Panc1 (cell line): ENCODE results near the gene NUDT15. TPM values are rescaled to one million over a fixed set of nuclear protein-coding genes. Genes with fewer than 3 reads are reported as not detected.

Source experiments
- ATAC-seq: fragments of 200-7000 bp; cut with Tn5 transposase; 2 replicates; pipeline ENCODE4 v1.9.1; 2020; ENCODE audit warnings: mild to moderate bottlenecking, moderate library complexity
- BruUV-seq: library from RNA; stranded (reverse); fragments of 400-500 nt; replicated peaks from 2 replicates; lab custom pipeline; 2021; lab: Mats Ljungman, UMichigan
- CTCF ChIA-PET: fragments of 300-600 bp; sonication (Branson Sonifier 250); formaldehyde crosslinking; loops from one replicate; lab custom pipeline; 2022; ENCODE audit warnings: antibody characterized with exemption; lab: Charles Lee
- POLR2A ChIA-PET: fragments of 300-600 bp; sonication (Branson Sonifier 250); formaldehyde crosslinking; loops from one replicate; lab custom pipeline; 2022; ENCODE audit warnings: antibody characterized with exemption; lab: Charles Lee
- DNase-seq: peaks from one replicate; pipeline ENCODE4 v3.0.0-alpha.2; 2010; ENCODE audit warnings: low read depth, low spot score
- H3K27ac ChIP-seq: 2 replicates; pipeline ENCODE4 v1.5.1; 2011; ENCODE audit warnings: mild to moderate bottlenecking, low read length, inconsistent platforms
- H3K27me3 ChIP-seq: fragments of 200-500 bp; sonication (Bioruptor generic); 2 replicates; pipeline ENCODE4 v1.6.0; 2014; ENCODE audit warnings: low read length, inconsistent platforms; ENCODE audit not compliant: control insufficient read depth, insufficient read depth
- H3K36me3 ChIP-seq: fragments of 200-500 bp; sonication (Bioruptor generic); 2 replicates; pipeline ENCODE4 v1.5.1; 2014; ENCODE audit warnings: inconsistent platforms, mild to moderate bottlenecking, low read length, moderate library complexity; ENCODE audit not compliant: control insufficient read depth, insufficient read depth
- H3K4me1 ChIP-seq: 2 replicates; pipeline ENCODE4 v1.5.1; 2011; ENCODE audit warnings: inconsistent platforms, mild to moderate bottlenecking, low read length, moderate library complexity; ENCODE audit not compliant: control insufficient read depth, insufficient read depth
- H3K4me3 ChIP-seq, 2 experiments: 2 replicates each; pipeline ENCODE4 v1.5.1; 2011 to 2012; ENCODE audit warnings: low read depth in 2 of 2, low read length in 2 of 2, mild to moderate bottlenecking in 2 of 2, inconsistent platforms in 1 of 2, moderate library complexity in 1 of 2
- H3K9me3 ChIP-seq: fragments of 200-500 bp; sonication (Bioruptor generic); 2 replicates; pipeline ENCODE4 v1.5.1; 2014; ENCODE audit warnings: low read depth, mild to moderate bottlenecking, inconsistent platforms, low read length, moderate library complexity; ENCODE audit not compliant: control insufficient read depth, insufficient read depth
- POLR2AphosphoS5 ChIP-seq: IDR thresholded peaks from 2 replicates; pipeline ENCODE4 v1.6.1; 2012; ENCODE audit warnings: mild to moderate bottlenecking, low read depth, low read length, moderate library complexity
- SIN3A ChIP-seq: IDR thresholded peaks from 2 replicates; pipeline ENCODE4 v1.6.1; 2012; ENCODE audit warnings: low read depth, mild to moderate bottlenecking, low read length, moderate library complexity, borderline replicate concordance; ENCODE audit not compliant: insufficient read depth
- TCF7L2 ChIP-seq: IDR thresholded peaks from 2 replicates; pipeline ENCODE4 v1.6.1; 2011; ENCODE audit warnings: mild to moderate bottlenecking, low read depth, low read length, inconsistent platforms
- in situ Hi-C: cut with HindIII; loops from 2 replicates; pipeline ENCODE4 v1.10.0; 2016; ENCODE audit warnings: low sequenced_read_pairs, low pct_unique_long_range_greater_than_20kb
- intact Hi-C: fragments of 100-400 bp; cut with micrococcal nuclease; formaldehyde crosslinking; loops from one replicate; pipeline ENCODE4 v1.10.0; 2022; ENCODE audit not compliant: unreplicated experiment
- total RNA-seq: library from RNA; stranded (reverse); gene quantifications from one replicate; pipeline ENCODE4 v1.2.1, GENCODE V29; 2021; ENCODE audit not compliant: unreplicated experiment
- TF ChIP-seq, protein P1 (sequence below): fragments of 450-650 bp; IDR thresholded peaks from 2 replicates; pipeline ENCODE4 v1.5.1; 2017; ENCODE audit warnings: mild to moderate bottlenecking
- TF ChIP-seq, protein P2 (sequence below), 2 experiments: IDR thresholded peaks; 2 replicates each; pipeline ENCODE4 v1.6.1; 2011 to 2012; ENCODE audit warnings: low read depth in 2 of 2, control low read depth in 1 of 2, low read length in 1 of 2, mild to moderate bottlenecking in 1 of 2, moderate library complexity in 1 of 2; ENCODE audit not compliant: insufficient read depth in 1 of 2

NUDT15 gene
- total RNA-seq, 1 experiment from 2014 or later: 18.9 TPM

DNA sequence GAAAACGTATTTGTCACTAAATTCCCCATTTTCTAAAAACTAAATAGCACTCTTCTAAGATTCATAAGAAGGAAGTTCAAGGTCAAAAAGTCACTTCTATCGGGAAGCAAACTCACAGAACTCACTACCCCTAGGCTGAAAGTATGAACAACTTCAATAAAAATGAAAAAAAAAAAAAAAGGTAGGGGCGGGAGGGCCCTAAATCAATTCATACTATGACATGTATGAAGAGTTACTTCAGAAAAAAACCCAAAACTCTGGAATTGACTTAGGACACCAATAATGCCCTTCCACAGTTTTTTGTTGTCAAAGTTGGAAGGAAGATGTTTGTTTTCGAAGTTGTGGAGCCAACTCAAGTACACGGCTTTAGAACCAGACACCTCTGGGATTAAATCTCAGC is 37.6 kb upstream of the NUDT15 start:
- no peak for DNase-seq
- ChIA-PET POLR2A (no interaction called here), CTCF (no interaction called here)
- Histone ChIP-seq H3K27ac (peak overlapping the region; percentile 78), H3K27me3 (no peaks in the 10 kb centered on the region), H3K4me3 (peak overlapping the region; percentile 82 to 93), H3K4me1 (no peaks in the 10 kb centered on the region), H3K36me3 (no peaks in the 10 kb centered on the region; the same call in none of the 2 replicates), H3K9me3 (no peaks in the 10 kb centered on the region)
- intact Hi-C loops: no loop called here
- ATAC-seq: no peak
- TF ChIP-seq, protein P1, sequence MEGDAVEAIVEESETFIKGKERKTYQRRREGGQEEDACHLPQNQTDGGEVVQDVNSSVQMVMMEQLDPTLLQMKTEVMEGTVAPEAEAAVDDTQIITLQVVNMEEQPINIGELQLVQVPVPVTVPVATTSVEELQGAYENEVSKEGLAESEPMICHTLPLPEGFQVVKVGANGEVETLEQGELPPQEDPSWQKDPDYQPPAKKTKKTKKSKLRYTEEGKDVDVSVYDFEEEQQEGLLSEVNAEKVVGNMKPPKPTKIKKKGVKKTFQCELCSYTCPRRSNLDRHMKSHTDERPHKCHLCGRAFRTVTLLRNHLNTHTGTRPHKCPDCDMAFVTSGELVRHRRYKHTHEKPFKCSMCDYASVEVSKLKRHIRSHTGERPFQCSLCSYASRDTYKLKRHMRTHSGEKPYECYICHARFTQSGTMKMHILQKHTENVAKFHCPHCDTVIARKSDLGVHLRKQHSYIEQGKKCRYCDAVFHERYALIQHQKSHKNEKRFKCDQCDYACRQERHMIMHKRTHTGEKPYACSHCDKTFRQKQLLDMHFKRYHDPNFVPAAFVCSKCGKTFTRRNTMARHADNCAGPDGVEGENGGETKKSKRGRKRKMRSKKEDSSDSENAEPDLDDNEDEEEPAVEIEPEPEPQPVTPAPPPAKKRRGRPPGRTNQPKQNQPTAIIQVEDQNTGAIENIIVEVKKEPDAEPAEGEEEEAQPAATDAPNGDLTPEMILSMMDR: no peak
- TF ChIP-seq SIN3A (no peak), POLR2AphosphoS5 (no peak), TCF7L2 (no peak)
- TF ChIP-seq, protein P2, sequence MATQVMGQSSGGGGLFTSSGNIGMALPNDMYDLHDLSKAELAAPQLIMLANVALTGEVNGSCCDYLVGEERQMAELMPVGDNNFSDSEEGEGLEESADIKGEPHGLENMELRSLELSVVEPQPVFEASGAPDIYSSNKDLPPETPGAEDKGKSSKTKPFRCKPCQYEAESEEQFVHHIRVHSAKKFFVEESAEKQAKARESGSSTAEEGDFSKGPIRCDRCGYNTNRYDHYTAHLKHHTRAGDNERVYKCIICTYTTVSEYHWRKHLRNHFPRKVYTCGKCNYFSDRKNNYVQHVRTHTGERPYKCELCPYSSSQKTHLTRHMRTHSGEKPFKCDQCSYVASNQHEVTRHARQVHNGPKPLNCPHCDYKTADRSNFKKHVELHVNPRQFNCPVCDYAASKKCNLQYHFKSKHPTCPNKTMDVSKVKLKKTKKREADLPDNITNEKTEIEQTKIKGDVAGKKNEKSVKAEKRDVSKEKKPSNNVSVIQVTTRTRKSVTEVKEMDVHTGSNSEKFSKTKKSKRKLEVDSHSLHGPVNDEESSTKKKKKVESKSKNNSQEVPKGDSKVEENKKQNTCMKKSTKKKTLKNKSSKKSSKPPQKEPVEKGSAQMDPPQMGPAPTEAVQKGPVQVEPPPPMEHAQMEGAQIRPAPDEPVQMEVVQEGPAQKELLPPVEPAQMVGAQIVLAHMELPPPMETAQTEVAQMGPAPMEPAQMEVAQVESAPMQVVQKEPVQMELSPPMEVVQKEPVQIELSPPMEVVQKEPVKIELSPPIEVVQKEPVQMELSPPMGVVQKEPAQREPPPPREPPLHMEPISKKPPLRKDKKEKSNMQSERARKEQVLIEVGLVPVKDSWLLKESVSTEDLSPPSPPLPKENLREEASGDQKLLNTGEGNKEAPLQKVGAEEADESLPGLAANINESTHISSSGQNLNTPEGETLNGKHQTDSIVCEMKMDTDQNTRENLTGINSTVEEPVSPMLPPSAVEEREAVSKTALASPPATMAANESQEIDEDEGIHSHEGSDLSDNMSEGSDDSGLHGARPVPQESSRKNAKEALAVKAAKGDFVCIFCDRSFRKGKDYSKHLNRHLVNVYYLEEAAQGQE (IDR thresholded peaks at IDR 0.05; ENCODE audit: insufficient read depth in 1 of 2, low read depth in 2 of 2, low read length in 1 of 2): no peak
- in situ Hi-C loops: no loop called here
- no TSS peak for BruUV-seq

DNA sequence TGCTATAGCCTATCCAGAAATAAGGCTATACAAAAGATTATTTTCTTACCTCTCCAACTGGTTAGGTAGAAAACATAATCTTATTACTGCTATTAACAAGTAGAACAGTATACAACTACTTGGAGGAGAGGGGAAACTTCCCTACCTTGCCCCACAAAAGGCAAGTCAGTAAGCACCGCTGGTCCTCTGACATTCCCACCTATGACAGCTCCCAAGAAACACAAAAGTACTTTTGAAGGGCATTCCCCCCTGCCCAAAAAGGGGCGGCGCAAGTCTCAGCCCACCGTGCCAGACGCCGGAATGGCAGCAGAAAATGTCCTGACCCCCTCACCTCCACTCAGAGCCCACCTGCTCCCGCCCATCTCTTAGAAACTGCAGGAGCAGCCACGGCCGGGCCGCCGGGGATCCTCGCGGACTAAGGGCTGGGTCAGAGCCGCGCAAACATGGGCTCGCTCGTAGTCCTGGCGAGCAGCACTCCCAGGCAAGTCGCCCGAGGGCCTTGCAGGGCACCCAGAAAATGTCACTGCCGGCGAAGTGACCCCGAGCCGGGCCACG is 36.9 kb upstream of the NUDT15 start:
- Histone ChIP-seq H3K27ac (peak overlapping the region; percentile 78), H3K36me3 (no peaks in the 10 kb centered on the region; the same call in 1 of the 2 replicates), H3K4me1 (no peaks in the 10 kb centered on the region), H3K9me3 (no peaks in the 10 kb centered on the region), H3K4me3 (peak overlapping the region; percentile 82 to 93), H3K27me3 (no peaks in the 10 kb centered on the region)
- POLR2A ChIA-PET: no interaction called here
- intact Hi-C loops (no loop called here), in situ Hi-C loops (no loop called here)
- TF ChIP-seq, protein P2 (IDR thresholded peaks at IDR 0.05; ENCODE audit: insufficient read depth in 1 of 2, low read depth in 2 of 2, low read length in 1 of 2): no peak
- TF ChIP-seq, protein P1: no peak
- TF ChIP-seq POLR2AphosphoS5: no peak
- TF ChIP-seq SIN3A: no peak
- no peak for TF ChIP-seq TCF7L2
- ATAC-seq (peak; percentile 67), DNase-seq (no peak)
- no TSS peak for BruUV-seq
- CTCF ChIA-PET: no interaction called here
